Heart left ventricle (tissue), 13 donors: ENCODE measurements around the gene DPP10.

Experiments used
- CTCF ChIP-seq, 12 donors: fragments of 200-600 bp; sonication (generic) in 4 of 12; IDR thresholded peaks; one replicate each; pipeline versions ENCODE4 v1.5.0 to v1.8.0; 2018 to 2022; ENCODE audit warnings: antibody characterized with exemption in 12 of 12, mild to moderate bottlenecking in 5 of 12
- POLR2A ChIP-seq, 2 donors: fragments of 450-650 bp; IDR thresholded peaks; one replicate each; pipeline ENCODE4 v1.6.1; 2017; ENCODE audit warnings: antibody characterized with exemption in 2 of 2, mild to moderate bottlenecking in 2 of 2, moderate library complexity in 2 of 2
- donor health status: ischemic (EF 13 %, LVEDD 7.1; RV severe dilation, severe dysfunction).
- donor health status: DM: no; HTN: yes; CAD: no.
- donor health status: DM: no; HTN: no; CAD: no.
- donor health status: ischemic (EF 25% LVEDD 6.9; RV normal size, moderate dysfunction).
- donor health status: ischemic (EF 25% LVEDD 5.7; RV mildly dilated, moderate dysfunction).
- donor health status: ischemic (EF 35%, LVEDD 5.7; RV mildly dilated, moderate dysfunction).
- donor health status: nonischemic (EF 11% LVEDD 7.7; RV severe dilation, severe dysfunction).
- donor health status: DM: yes; HTN: yes; CAD: no.
- donor health status: PGD.
- donor health status: ischemic (EF 29% LVEDD 5.4; RV normal size, mild dysfunction).
- donor health status: nonischemic (EF 23%, LVEDD 6.1; RV moderate dilation, normal function).

GRCh38 chr2:114919985-114920384 lies 477.5 kb downstream of the DPP10 start:
- TF ChIP-seq CTCF (IDR thresholded peaks at IDR 0.05) (no peak), POLR2A (IDR thresholded peaks at IDR 0.05) (no peak)
